A549 (cell line): Measurements from ENCODE around the gene SLX9. TPM values are rescaled to one million over a fixed set of nuclear protein-coding genes. Genes with fewer than 3 reads are reported as not detected.

ENCODE experiments used
- ATAC-seq, 2 experiments: fragments of 200-7000 bp in 1 of 2; fragments of >200 bp in 1 of 2; cut with Nextera tagmentation in 1 of 2; cut with Tn5 transposase in 1 of 2; 3 replicates each; pipeline versions ENCODE4 v1.8.0 to v1.9.1; 2018 to 2020; ENCODE audit warnings: mild to moderate bottlenecking in 1 of 2, moderate library complexity in 1 of 2
- CTCF ChIA-PET: fragments of 300-600 bp; sonication (Branson Sonifier 250); formaldehyde crosslinking; extraction: SDS; loops from one replicate; lab custom pipeline; 2021; ENCODE audit warnings: antibody characterized with exemption, inconsistent platforms; lab: Yijun Ruan, JAX
- POLR2A ChIA-PET: fragments of 350-600 bp; formaldehyde crosslinking; extraction: SDS; loops from one replicate; lab custom pipeline; 2021; ENCODE audit warnings: antibody characterized with exemption, inconsistent platforms; lab: Yijun Ruan, JAX
- DNase-seq, 2 experiments: peaks; one replicate each; pipeline versions ENCODE4 v3.0.0 to v3.0.0-alpha.2; 2011 to 2016; ENCODE audit warnings: low read depth in 1 of 2, low spot score in 1 of 2
- FAIRE-seq: peaks from 2 replicates; lab custom pipeline; 2011; peaks lifted over from hg19 to GRCh38; lab: Jason Lieb, UNC
- H3K27ac ChIP-seq, 2 experiments: fragments of >200 bp; sonication (Bioruptor Twin); formaldehyde crosslinking; 3 replicates each; pipeline ENCODE4 v1.5.1; 2016 to 2017
- H3K4me1 ChIP-seq: fragments of >200 bp; sonication (Bioruptor Twin); formaldehyde crosslinking; 3 replicates; pipeline ENCODE4 v1.6.1; 2016
- H3K4me2 ChIP-seq: fragments of >200 bp; sonication (Bioruptor Twin); formaldehyde crosslinking; 3 replicates; pipeline ENCODE4 v1.6.1; 2016
- H3K4me3 ChIP-seq: fragments of >200 bp; sonication (Bioruptor Twin); formaldehyde crosslinking; 3 replicates; pipeline ENCODE4 v1.5.1; 2016
- H3K9me3 ChIP-seq: fragments of >200 bp; sonication (Bioruptor Twin); formaldehyde crosslinking; 3 replicates; pipeline ENCODE4 v1.6.1; 2016
- CBX2 ChIP-seq: fragments of 200-600 bp; sonication (generic); IDR thresholded peaks from 2 replicates; pipeline ENCODE4 v1.6.1; 2016; ENCODE audit warnings: low read depth, mild to moderate bottlenecking, borderline replicate concordance
- CEBPB ChIP-seq, 2 experiments: fragments of >200 bp in 1 of 2; sonication (Bioruptor Twin) in 1 of 2; formaldehyde crosslinking in 1 of 2; IDR thresholded peaks; 2 replicates each; pipeline ENCODE4 v1.6.1; 2012 to 2016
- CHD4 ChIP-seq: fragments of 200-600 bp; sonication (generic); IDR thresholded peaks from 2 replicates; pipeline ENCODE4 v1.6.1; 2016; ENCODE audit warnings: antibody characterized with exemption, mild to moderate bottlenecking, borderline replicate concordance
- FOXS1 ChIP-seq: fragments of 250-450 bp; sonication (Bioruptor Pico); IDR thresholded peaks from 2 replicates; pipeline ENCODE4 v1.5.0; 2020; ENCODE audit warnings: mild to moderate bottlenecking, moderate library complexity
- HDAC2 ChIP-seq: fragments of 200-600 bp; sonication (generic); IDR thresholded peaks from 2 replicates; pipeline ENCODE4 v1.6.1; 2016
- HOXA7 ChIP-seq: fragments of 250-450 bp; sonication (Bioruptor Pico); IDR thresholded peaks from 2 replicates; pipeline ENCODE4 v1.5.0; 2020; ENCODE audit warnings: mild to moderate bottlenecking, moderate library complexity
- JUNB ChIP-seq: fragments of >200 bp; sonication (Bioruptor Twin); formaldehyde crosslinking; IDR thresholded peaks from 2 replicates; pipeline ENCODE4 v1.6.1; 2016
- KDM1A ChIP-seq: fragments of 200-600 bp; sonication (generic); IDR thresholded peaks from 2 replicates; pipeline ENCODE4 v1.6.1; 2016; ENCODE audit warnings: low read depth, mild to moderate bottlenecking
- MAFK ChIP-seq: fragments of 450-650 bp; IDR thresholded peaks from 2 replicates; pipeline ENCODE4 v1.6.1; 2014; ENCODE audit not compliant: partially characterized antibody
- NFE2L2 ChIP-seq: fragments of 150-350 bp; conservative IDR thresholded peaks from 2 replicates; pipeline ENCODE4 v1.6.1; 2014; ENCODE audit warnings: low read length
- POLR2A ChIP-seq: IDR thresholded peaks from 2 replicates; pipeline ENCODE4 v1.6.1; 2012; ENCODE audit warnings: mild to moderate bottlenecking, low read length
- POLR2AphosphoS2 ChIP-seq: conservative IDR thresholded peaks from 2 replicates; pipeline ENCODE4 v1.6.1; 2012; ENCODE audit warnings: low read length, improper control_type of control experiment, inconsistent platforms
- RARB ChIP-seq: fragments of 250-450 bp; sonication (Bioruptor Pico); IDR thresholded peaks from 2 replicates; pipeline ENCODE4 v1.8.0; 2021; ENCODE audit warnings: mild to moderate bottlenecking, moderate library complexity
- SREBF2 ChIP-seq: fragments of 450-650 bp; IDR thresholded peaks from 2 replicates; pipeline ENCODE4 v1.6.1; 2014; ENCODE audit warnings: mild to moderate bottlenecking, moderate library complexity
- ZC3H11A ChIP-seq: fragments of 450-650 bp; IDR thresholded peaks from 2 replicates; pipeline ENCODE4 v1.6.1; 2014; ENCODE audit warnings: antibody characterized with exemption, mild to moderate bottlenecking
- ZNF302 ChIP-seq: fragments of 250-450 bp; sonication (Bioruptor Pico); IDR thresholded peaks from 2 replicates; pipeline ENCODE4 v1.9.0; 2021; ENCODE audit warnings: inconsistent platforms, mild to moderate bottlenecking, moderate library complexity
- WGBS: methylation state at CpG from one replicate; pipeline ENCODE4 v1.1.6; 2017; ENCODE audit errors: missing lambda C conversion rate; 5-methylcytosine and 5-hydroxymethylcytosine counted together
- polyA plus RNA-seq, 4 experiments: library from polyadenylated mRNA; depleted of rRNA in 3 of 4; stranded (reverse); fragments of >200 nt; fragmentation: RNase III in 1 of 4; extraction: RNeasy Plus Mini Kit Qiagen cat#74134 plus additional on column Dnase treatment in 1 of 4; gene quantifications; 2 replicates in 3 of 4; 3 replicates in 1 of 4; pipeline ENCODE4 v1.2.3, GENCODE V29; 2011 to 2017
- TF ChIP-seq, protein P1 (sequence below): IDR thresholded peaks from 2 replicates; pipeline ENCODE4 v1.6.1; 2012; ENCODE audit warnings: low read depth, borderline replicate concordance
- TF ChIP-seq, protein P2 (sequence below): fragments of >200 bp; sonication (Bioruptor Twin); formaldehyde crosslinking; IDR thresholded peaks from 3 replicates; pipeline ENCODE4 v1.6.1; 2016
- TF ChIP-seq, protein P3 (sequence below): fragments of >200 bp; sonication (Bioruptor Twin); formaldehyde crosslinking; IDR thresholded peaks from 3 replicates; pipeline ENCODE4 v1.5.1; 2016
- TF ChIP-seq, protein P4 (sequence below): fragments of 250-450 bp; sonication (Bioruptor Pico); IDR thresholded peaks from 2 replicates; pipeline ENCODE4 v1.5.0; 2020; ENCODE audit warnings: low read depth, mild to moderate bottlenecking, moderate library complexity
- TF ChIP-seq, protein P5 (sequence below): IDR thresholded peaks from 2 replicates; pipeline ENCODE4 v1.6.1; 2012
- TF ChIP-seq, protein P6 (sequence below): fragments of >200 bp; sonication (Bioruptor Twin); formaldehyde crosslinking; IDR thresholded peaks from 2 replicates; pipeline ENCODE4 v1.6.1; 2016
- TF ChIP-seq, protein P7 (sequence below): fragments of 150-350 bp; IDR thresholded peaks from 2 replicates; pipeline ENCODE4 v1.6.1; 2014; ENCODE audit warnings: low read depth, mild to moderate bottlenecking, low read length

The SLX9 gene
- polyA plus RNA-seq, 2 of the 4 experiments (the other 2 are of a cell fraction): 26.9 to 40.6 TPM

DNA sequence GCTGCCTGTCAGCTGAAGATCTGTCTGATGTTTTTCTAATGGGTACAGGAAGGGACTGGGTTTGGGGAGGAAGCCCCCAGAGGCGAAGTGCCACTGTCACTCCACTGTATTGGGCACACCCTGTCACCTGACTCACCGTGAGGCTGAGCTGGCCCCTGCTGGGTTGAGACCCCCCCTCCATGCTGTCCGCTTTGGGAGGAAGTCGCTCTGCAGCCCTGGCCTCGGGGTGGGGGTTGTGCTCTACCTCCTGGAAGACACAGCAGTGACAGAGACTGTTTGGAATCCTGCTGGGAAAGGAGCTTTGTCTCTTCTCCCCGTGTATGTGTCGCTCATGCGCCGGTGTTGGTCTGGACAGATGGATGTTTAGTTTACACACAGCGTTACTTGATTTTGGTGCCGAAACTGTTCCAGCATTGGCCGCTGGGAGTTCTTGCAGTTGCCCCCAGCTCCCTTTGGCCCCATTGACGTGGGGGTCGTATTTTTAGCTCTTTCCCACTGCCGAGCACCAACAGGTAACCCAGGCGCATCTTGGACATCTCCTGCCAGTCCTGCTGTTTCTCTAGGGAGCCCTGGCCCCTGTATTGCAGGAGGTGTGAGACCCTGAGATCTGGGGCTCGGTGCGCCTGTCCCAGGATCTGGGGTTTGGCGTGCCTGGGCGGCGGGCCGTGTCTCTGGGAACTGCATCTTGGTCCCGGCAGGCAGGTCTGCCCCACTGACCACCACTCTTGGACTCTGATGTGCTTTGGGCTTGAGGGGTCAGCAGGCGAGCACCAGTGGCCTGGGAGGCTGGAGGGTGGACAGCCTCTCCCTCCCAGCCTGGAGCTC is 30.3 kb downstream of the SLX9 start:
- CTCF ChIA-PET: interaction anchor here (1.4 to 8.3 kb wide), 4 partner anchors 20 to 170 kb away, joined by 4 to 47 read pairs (median 5); no protein-coding TSS in a partner anchor
- no peak for DNase-seq
- Histone ChIP-seq H3K4me2 (no peak overlapping the region), H3K9me3 (no peaks in the 10 kb centered on the region), H3K4me1 (peaks cover 22% of the 10 kb centered on the region), H3K27ac (0 out of 6 replicates have a peak overlapping the region, but pooled peaks of 1 of the 2 experiments have one; percentile 45), H3K4me3 (no peak overlapping the region)
- ATAC-seq: no peak
- POLR2A ChIA-PET: no interaction called here
- TF ChIP-seq, protein P1, sequence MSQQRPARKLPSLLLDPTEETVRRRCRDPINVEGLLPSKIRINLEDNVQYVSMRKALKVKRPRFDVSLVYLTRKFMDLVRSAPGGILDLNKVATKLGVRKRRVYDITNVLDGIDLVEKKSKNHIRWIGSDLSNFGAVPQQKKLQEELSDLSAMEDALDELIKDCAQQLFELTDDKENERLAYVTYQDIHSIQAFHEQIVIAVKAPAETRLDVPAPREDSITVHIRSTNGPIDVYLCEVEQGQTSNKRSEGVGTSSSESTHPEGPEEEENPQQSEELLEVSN: no peak
- no peak for TF ChIP-seq FOXS1
- TF ChIP-seq, protein P2, sequence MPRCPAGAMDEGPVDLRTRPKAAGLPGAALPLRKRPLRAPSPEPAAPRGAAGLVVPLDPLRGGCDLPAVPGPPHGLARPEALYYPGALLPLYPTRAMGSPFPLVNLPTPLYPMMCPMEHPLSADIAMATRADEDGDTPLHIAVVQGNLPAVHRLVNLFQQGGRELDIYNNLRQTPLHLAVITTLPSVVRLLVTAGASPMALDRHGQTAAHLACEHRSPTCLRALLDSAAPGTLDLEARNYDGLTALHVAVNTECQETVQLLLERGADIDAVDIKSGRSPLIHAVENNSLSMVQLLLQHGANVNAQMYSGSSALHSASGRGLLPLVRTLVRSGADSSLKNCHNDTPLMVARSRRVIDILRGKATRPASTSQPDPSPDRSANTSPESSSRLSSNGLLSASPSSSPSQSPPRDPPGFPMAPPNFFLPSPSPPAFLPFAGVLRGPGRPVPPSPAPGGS: no peak
- TF ChIP-seq, protein P3, sequence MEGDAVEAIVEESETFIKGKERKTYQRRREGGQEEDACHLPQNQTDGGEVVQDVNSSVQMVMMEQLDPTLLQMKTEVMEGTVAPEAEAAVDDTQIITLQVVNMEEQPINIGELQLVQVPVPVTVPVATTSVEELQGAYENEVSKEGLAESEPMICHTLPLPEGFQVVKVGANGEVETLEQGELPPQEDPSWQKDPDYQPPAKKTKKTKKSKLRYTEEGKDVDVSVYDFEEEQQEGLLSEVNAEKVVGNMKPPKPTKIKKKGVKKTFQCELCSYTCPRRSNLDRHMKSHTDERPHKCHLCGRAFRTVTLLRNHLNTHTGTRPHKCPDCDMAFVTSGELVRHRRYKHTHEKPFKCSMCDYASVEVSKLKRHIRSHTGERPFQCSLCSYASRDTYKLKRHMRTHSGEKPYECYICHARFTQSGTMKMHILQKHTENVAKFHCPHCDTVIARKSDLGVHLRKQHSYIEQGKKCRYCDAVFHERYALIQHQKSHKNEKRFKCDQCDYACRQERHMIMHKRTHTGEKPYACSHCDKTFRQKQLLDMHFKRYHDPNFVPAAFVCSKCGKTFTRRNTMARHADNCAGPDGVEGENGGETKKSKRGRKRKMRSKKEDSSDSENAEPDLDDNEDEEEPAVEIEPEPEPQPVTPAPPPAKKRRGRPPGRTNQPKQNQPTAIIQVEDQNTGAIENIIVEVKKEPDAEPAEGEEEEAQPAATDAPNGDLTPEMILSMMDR: no peak
- 90% methylated on average over 18 of the region's 24 CpGs for WGBS
- FAIRE-seq: no peak

DNA sequence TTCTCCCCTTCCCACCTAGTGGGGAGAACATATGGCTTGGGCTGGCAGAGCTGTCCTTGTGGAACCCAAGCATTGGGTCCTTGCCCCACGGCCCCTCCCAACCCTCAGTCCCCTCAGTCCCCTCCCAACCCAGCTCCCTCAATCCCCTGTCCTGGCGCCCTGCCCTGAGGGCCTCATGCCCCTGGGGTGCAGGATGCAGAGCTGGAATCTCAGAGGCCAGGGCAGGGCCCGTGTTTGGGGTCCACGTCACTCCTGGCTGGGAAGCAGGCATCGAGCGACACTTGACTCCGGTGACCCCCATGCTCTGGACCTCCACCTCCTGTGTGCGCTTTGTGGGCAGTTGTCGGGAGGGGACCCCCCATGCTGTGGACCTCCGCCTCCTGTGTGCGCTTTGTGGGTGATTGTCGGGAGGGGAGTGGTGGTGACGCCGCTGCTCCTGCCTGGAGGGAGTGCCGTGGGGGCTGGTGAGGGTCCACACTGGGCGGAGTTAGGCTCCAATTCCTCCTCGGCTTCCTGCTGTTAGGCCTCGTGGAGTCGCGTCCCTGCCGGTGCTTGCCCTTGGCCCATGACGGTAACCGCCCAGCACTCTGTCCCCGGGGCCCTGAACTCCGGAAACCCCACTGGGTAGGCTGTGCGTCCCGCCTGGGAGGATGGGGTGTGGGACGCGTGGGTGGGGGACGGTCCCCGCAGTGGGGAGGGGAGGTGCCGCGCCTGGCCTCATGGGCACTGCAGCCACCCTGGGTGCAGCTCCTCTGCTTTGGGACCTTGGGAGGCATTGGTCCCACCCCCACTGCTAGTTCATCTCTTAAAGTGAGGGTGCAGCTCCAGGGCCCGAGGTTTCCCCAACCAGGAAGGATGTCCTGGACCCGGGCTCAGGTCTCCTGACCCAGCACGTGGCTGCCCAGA is 31.2 kb downstream of the SLX9 start:
- CTCF ChIA-PET: interaction anchor here (1.8 to 8.3 kb wide), 3 partner anchors 8 to 22 kb away, joined by 5 to 47 read pairs (median 10); no protein-coding TSS in a partner anchor

More for the DNA sequence above, 31.2 kb downstream of the SLX9 start:
- Histone ChIP-seq H3K9me3 (no peaks in the 10 kb centered on the region), H3K4me2 (no peak overlapping the region), H3K4me3 (no peak overlapping the region), H3K27ac (no peak overlapping the region), H3K4me1 (peaks cover 22% of the 10 kb centered on the region)
- POLR2A ChIA-PET: no interaction called here
- DNase-seq (no peak), FAIRE-seq (no peak), ATAC-seq (no peak)
- 89% methylated on average over 14 of the region's 36 CpGs for WGBS
- TF ChIP-seq ZC3H11A: no peak
- TF ChIP-seq HOXA7: no peak
- no peak for TF ChIP-seq CBX2
- TF ChIP-seq, protein P4, sequence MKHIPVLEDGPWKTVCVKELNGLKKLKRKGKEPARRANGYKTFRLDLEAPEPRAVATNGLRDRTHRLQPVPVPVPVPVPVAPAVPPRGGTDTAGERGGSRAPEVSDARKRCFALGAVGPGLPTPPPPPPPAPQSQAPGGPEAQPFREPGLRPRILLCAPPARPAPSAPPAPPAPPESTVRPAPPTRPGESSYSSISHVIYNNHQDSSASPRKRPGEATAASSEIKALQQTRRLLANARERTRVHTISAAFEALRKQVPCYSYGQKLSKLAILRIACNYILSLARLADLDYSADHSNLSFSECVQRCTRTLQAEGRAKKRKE (CRISPR knock-in tag): no peak
- no peak for TF ChIP-seq JUNB
- no peak for TF ChIP-seq HDAC2
- TF ChIP-seq, protein P5, sequence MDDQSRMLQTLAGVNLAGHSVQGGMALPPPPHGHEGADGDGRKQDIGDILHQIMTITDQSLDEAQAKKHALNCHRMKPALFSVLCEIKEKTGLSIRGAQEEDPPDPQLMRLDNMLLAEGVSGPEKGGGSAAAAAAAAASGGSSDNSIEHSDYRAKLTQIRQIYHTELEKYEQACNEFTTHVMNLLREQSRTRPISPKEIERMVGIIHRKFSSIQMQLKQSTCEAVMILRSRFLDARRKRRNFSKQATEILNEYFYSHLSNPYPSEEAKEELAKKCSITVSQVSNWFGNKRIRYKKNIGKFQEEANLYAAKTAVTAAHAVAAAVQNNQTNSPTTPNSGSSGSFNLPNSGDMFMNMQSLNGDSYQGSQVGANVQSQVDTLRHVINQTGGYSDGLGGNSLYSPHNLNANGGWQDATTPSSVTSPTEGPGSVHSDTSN: no peak
- no peak for TF ChIP-seq CHD4
- TF ChIP-seq, protein P6, sequence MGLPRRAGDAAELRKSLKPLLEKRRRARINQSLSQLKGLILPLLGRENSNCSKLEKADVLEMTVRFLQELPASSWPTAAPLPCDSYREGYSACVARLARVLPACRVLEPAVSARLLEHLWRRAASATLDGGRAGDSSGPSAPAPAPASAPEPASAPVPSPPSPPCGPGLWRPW: no peak
- no peak for TF ChIP-seq KDM1A
- TF ChIP-seq, protein P7, sequence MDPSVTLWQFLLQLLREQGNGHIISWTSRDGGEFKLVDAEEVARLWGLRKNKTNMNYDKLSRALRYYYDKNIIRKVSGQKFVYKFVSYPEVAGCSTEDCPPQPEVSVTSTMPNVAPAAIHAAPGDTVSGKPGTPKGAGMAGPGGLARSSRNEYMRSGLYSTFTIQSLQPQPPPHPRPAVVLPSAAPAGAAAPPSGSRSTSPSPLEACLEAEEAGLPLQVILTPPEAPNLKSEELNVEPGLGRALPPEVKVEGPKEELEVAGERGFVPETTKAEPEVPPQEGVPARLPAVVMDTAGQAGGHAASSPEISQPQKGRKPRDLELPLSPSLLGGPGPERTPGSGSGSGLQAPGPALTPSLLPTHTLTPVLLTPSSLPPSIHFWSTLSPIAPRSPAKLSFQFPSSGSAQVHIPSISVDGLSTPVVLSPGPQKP: no peak
- TF ChIP-seq MAFK: no peak
- TF ChIP-seq NFE2L2: no peak
- TF ChIP-seq, protein P3: no peak
- TF ChIP-seq SREBF2: no peak
- no peak for TF ChIP-seq POLR2A
- no peak for TF ChIP-seq POLR2AphosphoS2
- no peak for TF ChIP-seq ZNF302 (CRISPR knock-in tag)
- TF ChIP-seq CEBPB (IDR thresholded peaks at IDR 0.05): no peak
- no peak for TF ChIP-seq RARB (CRISPR knock-in tag)
